Vagina (tissue), 2 donors: ENCODE results near the gene ELOVL6. TPM values are rescaled to one million over a fixed set of nuclear protein-coding genes. Genes with fewer than 3 reads are reported as not detected.
A peak's percentile ranks its signal among the peaks of the same experiment; 100 is the strongest.
"Not testable (repeated sequence)": the region's sequence is repeated elsewhere in the genome, so short reads cannot be mapped to it uniquely, and the experiment has no call there.

Source experiments
- DNase-seq, 2 donors: peaks; one replicate each; pipeline ENCODE4 v3.0.0-alpha.2; 2017; ENCODE audit errors: extremely low spot score in 2 of 2
- H3K27ac ChIP-seq: fragments of 200-600 bp; sonication (generic); one replicate; pipeline ENCODE4 v1.5.1; 2019
- H3K27me3 ChIP-seq: fragments of 200-600 bp; sonication (generic); one replicate; pipeline ENCODE4 v1.5.1; 2019
- H3K36me3 ChIP-seq, 2 donors: fragments of 200-600 bp; sonication (generic); one replicate each; pipeline ENCODE4 v1.5.1; 2017 to 2019
- H3K4me1 ChIP-seq: fragments of 200-600 bp; sonication (generic); one replicate; pipeline ENCODE4 v1.5.1; 2019
- H3K4me3 ChIP-seq, 2 donors: fragments of 200-600 bp; sonication (generic); 1 replicate in 1 of 2; 2 replicates in 1 of 2; pipeline ENCODE4 v1.5.1; 2016 to 2019
- H3K9me3 ChIP-seq: fragments of 200-600 bp; sonication (generic); one replicate; pipeline ENCODE4 v1.5.1; 2019
- POLR2A ChIP-seq, 2 donors: fragments of 450-650 bp; IDR thresholded peaks; one replicate each; pipeline ENCODE4 v1.6.1; 2017; ENCODE audit warnings: antibody characterized with exemption in 2 of 2, mild to moderate bottlenecking in 2 of 2, moderate library complexity in 2 of 2
- POLR2AphosphoS5 ChIP-seq, 2 donors: sonication (generic); formaldehyde crosslinking; IDR thresholded peaks; one replicate each; pipeline ENCODE4 v1.9.0; 2017; ENCODE audit warnings: antibody characterized with exemption in 2 of 2, mild to moderate bottlenecking in 2 of 2, low read depth in 1 of 2; ENCODE audit not compliant: insufficient read depth in 1 of 2
- intact Hi-C: fragments of 100-400 bp; cut with DNase I; formaldehyde crosslinking; loops from one replicate; pipeline ENCODE4 v1.15.1; 2023
- total RNA-seq: library from RNA; depleted of rRNA; stranded (reverse); fragments of >200 nt; gene quantifications from one replicate; pipeline ENCODE4 v1.2.3, GENCODE V29; 2016
- TF ChIP-seq, protein P1 (sequence below), 3 experiments: fragments of 450-650 bp in 2 of 3; fragments of 200-600 bp in 1 of 3; sonication (generic) in 1 of 3; IDR thresholded peaks; one replicate each; pipeline ENCODE4 v1.5.1; 2017 to 2019; ENCODE audit warnings: antibody characterized with exemption in 3 of 3, mild to moderate bottlenecking in 2 of 3, moderate library complexity in 2 of 3

The ELOVL6 gene
- total RNA-seq, 1 donor from 2014 or later: 9.1 TPM

- H3K27me3 ChIP-seq: no peaks in the 10 kb centered on the region
- intact Hi-C loops: no loop called here
- H3K27ac ChIP-seq: peak overlapping the region; percentile 83
- DNase-seq: no peak
- TF ChIP-seq POLR2AphosphoS5 (IDR thresholded peaks at IDR 0.05; ENCODE audit: insufficient read depth in 1 of 2, low read depth in 1 of 2): no peak
- no peaks in the 10 kb centered on the region for H3K9me3 ChIP-seq
- no peaks in the 10 kb centered on the region for H3K36me3 ChIP-seq
- H3K4me3 ChIP-seq: peak overlapping the region; percentile 62 to 92
- H3K4me1 ChIP-seq: peaks cover 16% of the 10 kb centered on the region
Measured at GRCh38 chr4:110196871-110197528, 1.4 kb downstream of the ELOVL6 start.

DNA sequence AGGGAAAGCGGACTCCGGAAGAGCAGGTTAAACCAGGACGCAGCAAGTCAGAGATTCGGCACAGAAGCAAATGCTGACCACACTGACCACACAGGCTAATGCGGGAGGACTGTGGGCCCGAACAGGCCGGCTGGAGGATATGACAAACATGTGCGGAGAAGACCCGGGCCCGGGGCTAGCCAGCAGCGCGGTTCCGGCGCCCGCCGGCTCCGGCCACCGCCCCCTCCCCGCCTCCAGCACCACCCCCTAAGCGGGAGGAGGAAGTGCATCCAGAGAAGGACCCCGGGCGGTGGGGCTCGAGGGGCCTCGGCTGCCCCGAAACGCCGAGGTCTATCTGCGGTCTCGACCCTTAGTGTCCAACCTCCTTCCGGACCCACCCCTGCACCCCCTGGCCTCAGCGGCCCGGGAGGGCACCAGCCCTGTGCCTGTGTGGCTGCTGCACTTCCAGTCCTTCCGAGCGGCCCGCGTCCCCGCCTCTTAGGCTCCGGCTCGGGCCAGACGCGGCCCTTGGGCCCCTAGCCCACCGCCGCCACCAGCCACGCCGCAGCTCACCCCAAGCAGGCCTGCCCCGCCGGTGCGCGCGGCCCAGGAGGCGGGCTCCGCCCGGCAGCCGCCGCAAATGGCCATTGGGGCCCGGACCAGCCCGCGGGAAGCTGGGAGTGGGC, 2.1 kb downstream of the ELOVL6 start:
- no peak for DNase-seq
- H3K36me3 ChIP-seq: no peaks in the 10 kb centered on the region
- intact Hi-C loops: no loop called here
- H3K27ac ChIP-seq: peak overlapping the region; percentile 83
- TF ChIP-seq, protein P1, sequence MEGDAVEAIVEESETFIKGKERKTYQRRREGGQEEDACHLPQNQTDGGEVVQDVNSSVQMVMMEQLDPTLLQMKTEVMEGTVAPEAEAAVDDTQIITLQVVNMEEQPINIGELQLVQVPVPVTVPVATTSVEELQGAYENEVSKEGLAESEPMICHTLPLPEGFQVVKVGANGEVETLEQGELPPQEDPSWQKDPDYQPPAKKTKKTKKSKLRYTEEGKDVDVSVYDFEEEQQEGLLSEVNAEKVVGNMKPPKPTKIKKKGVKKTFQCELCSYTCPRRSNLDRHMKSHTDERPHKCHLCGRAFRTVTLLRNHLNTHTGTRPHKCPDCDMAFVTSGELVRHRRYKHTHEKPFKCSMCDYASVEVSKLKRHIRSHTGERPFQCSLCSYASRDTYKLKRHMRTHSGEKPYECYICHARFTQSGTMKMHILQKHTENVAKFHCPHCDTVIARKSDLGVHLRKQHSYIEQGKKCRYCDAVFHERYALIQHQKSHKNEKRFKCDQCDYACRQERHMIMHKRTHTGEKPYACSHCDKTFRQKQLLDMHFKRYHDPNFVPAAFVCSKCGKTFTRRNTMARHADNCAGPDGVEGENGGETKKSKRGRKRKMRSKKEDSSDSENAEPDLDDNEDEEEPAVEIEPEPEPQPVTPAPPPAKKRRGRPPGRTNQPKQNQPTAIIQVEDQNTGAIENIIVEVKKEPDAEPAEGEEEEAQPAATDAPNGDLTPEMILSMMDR (IDR thresholded peaks at IDR 0.05): no peak
- TF ChIP-seq POLR2AphosphoS5 (IDR thresholded peaks at IDR 0.05; ENCODE audit: insufficient read depth in 1 of 2, low read depth in 1 of 2) (peak in 1 of 2 donors; percentile 55), POLR2A (IDR thresholded peaks at IDR 0.05) (peak in 1 of 2 donors; percentile 17)
- no peaks in the 10 kb centered on the region for H3K9me3 ChIP-seq
- H3K27me3 ChIP-seq: no peaks in the 10 kb centered on the region
- peaks cover 16% of the 10 kb centered on the region for H3K4me1 ChIP-seq
- peak overlapping the region; percentile 62 to 92 for H3K4me3 ChIP-seq

- peak overlapping the region; percentile 62 to 92 for H3K4me3 ChIP-seq
- peaks cover 16% of the 10 kb centered on the region for H3K4me1 ChIP-seq
- intact Hi-C loops: no loop called here
- no peaks in the 10 kb centered on the region for H3K36me3 ChIP-seq
- H3K9me3 ChIP-seq: no peaks in the 10 kb centered on the region
- no peak for TF ChIP-seq POLR2AphosphoS5 (IDR thresholded peaks at IDR 0.05; ENCODE audit: insufficient read depth in 1 of 2, low read depth in 1 of 2)
- TF ChIP-seq, protein P1 (IDR thresholded peaks at IDR 0.05): no peak
- TF ChIP-seq POLR2A (IDR thresholded peaks at IDR 0.05): no peak
- H3K27me3 ChIP-seq: no peaks in the 10 kb centered on the region
- H3K27ac ChIP-seq: peak overlapping the region; percentile 83
- DNase-seq: no peak
Measured at GRCh38 chr4:110195561-110196205, 2.7 kb downstream of the ELOVL6 start.

GRCh38 chr4:110193822-110194761, 4.3 kb downstream of the ELOVL6 start:
- TF ChIP-seq, protein P1 (IDR thresholded peaks at IDR 0.05): no peak
- TF ChIP-seq POLR2AphosphoS5 (IDR thresholded peaks at IDR 0.05; ENCODE audit: insufficient read depth in 1 of 2, low read depth in 1 of 2): peak in 1 of 2 donors; percentile 67
- peak in 1 of 2 donors; percentile 13 for TF ChIP-seq POLR2A (IDR thresholded peaks at IDR 0.05)
- intact Hi-C loops: no loop called here
- Histone ChIP-seq H3K36me3 (no peaks in the 10 kb centered on the region), H3K27ac (peak overlapping the region; percentile 16), H3K9me3 (no peaks in the 10 kb centered on the region), H3K4me3 (no peak overlapping the region), H3K27me3 (no peaks in the 10 kb centered on the region), H3K4me1 (peaks cover 15% of the 10 kb centered on the region)
- DNase-seq: no peak

DNA sequence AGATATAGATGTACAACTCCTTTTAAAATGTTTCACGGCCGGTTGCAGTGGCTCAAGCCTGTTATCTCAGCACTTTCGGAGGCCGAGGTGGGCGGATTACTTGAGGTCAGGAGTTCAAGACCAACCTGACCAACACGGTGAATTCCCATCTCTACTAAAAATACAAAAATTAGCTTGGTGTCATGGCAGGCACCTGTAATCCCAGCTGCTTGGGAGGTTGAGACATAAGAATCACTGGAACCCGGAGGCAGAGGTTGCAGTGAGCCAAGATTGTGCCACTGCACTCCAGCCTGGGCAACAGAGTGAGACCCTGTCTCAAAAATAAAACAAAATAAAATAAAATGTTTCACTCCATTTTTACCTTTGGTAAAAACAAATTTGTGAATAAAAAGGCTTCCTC, 5.1 kb downstream of the ELOVL6 start:
- intact Hi-C loops: not testable (repeated sequence)
- H3K4me1 ChIP-seq: peaks cover 10% of the 10 kb centered on the region

More for the DNA sequence above, 5.1 kb downstream of the ELOVL6 start:
- not testable (repeated sequence) for DNase-seq, H3K9me3 ChIP-seq, H3K4me3 ChIP-seq, H3K27me3 ChIP-seq, H3K27ac ChIP-seq, H3K36me3 ChIP-seq
